IPS DF 6.9 (cell line): Measurements from ENCODE around the gene GBP2.
"Not testable (repeated sequence)": the region's sequence is repeated elsewhere in the genome, so short reads cannot be mapped to it uniquely, and the experiment has no call there.

Experiments
- DNase-seq: peaks from one replicate; pipeline ENCODE4 v3.0.0-alpha.2; 2013; ENCODE audit warnings: low read depth, low spot score
- H3K27ac ChIP-seq: one replicate; pipeline ENCODE4 v1.5.1; 2013; ENCODE audit warnings: low read length, control low read depth
- H3K27me3 ChIP-seq: 2 replicates; pipeline ENCODE4 v1.6.1; 2013; ENCODE audit warnings: mild to moderate bottlenecking, low read length; ENCODE audit not compliant: control insufficient read depth, insufficient read depth
- H3K36me3 ChIP-seq: 2 replicates; pipeline ENCODE4 v1.6.1; 2013; ENCODE audit warnings: low read length; ENCODE audit not compliant: control insufficient read depth, insufficient read depth
- H3K4me1 ChIP-seq: 2 replicates; pipeline ENCODE4 v1.6.1; 2013; ENCODE audit warnings: low read length; ENCODE audit not compliant: control insufficient read depth, insufficient read depth
- H3K4me3 ChIP-seq: 2 replicates; pipeline ENCODE4 v1.5.1; 2013; ENCODE audit warnings: mild to moderate bottlenecking, low read length
- H3K9me3 ChIP-seq: 2 replicates; pipeline ENCODE4 v1.6.1; 2013; ENCODE audit warnings: low read length, inconsistent platforms; ENCODE audit not compliant: control insufficient read depth, insufficient read depth
- WGBS: extraction: QIAGEN DNeasy Blood & Tissue Kit; methylation state at CpG from one replicate; pipeline ENCODE4 v1.1.7; 2013; ENCODE audit warnings: mixed read lengths, missing lambda C conversion rate; ENCODE audit not compliant: insufficient read length, insufficient coverage; 5-methylcytosine and 5-hydroxymethylcytosine counted together

GBP2 gene

GRCh38 chr1:89126602-89127565 lies 970 bp upstream of the GBP2 start:
- H3K4me1 ChIP-seq, H3K27ac ChIP-seq, H3K36me3 ChIP-seq, DNase-seq, H3K27me3 ChIP-seq, H3K4me3 ChIP-seq, H3K9me3 ChIP-seq: not testable (repeated sequence)
- no CpG with 5 or more reads among the region's 23 CpGs for WGBS

- Histone ChIP-seq H3K27ac (no peak overlapping the region), H3K36me3 (no peaks in the 10 kb centered on the region), H3K4me3 (no peak overlapping the region), H3K4me1 (no peaks in the 10 kb centered on the region), H3K27me3 (no peaks in the 10 kb centered on the region), H3K9me3 (no peaks in the 10 kb centered on the region)
- DNase-seq: no peak
- no CpG with 5 or more reads among the region's 3 CpGs for WGBS
Observed at GRCh38 chr1:89125240-89125912, 538 bp downstream of the GBP2 start.

- H3K9me3 ChIP-seq: no peaks in the 10 kb centered on the region
- no peak for DNase-seq
- H3K36me3 ChIP-seq: no peaks in the 10 kb centered on the region
- H3K4me1 ChIP-seq: no peaks in the 10 kb centered on the region
- H3K27ac ChIP-seq: no peak overlapping the region
- no peak overlapping the region for H3K4me3 ChIP-seq
- no CpG with 5 or more reads among the region's 8 CpGs for WGBS
- no peaks in the 10 kb centered on the region for H3K27me3 ChIP-seq
Observed at GRCh38 chr1:89121641-89122040, 4.3 kb downstream of the GBP2 start.

GRCh38 chr1:89114662-89115061 lies 11.3 kb downstream of the GBP2 start:
- Histone ChIP-seq H3K36me3 (no peaks in the 10 kb centered on the region), H3K27ac (no peak overlapping the region), H3K4me3 (no peak overlapping the region), H3K9me3 (no peaks in the 10 kb centered on the region), H3K4me1 (no peaks in the 10 kb centered on the region), H3K27me3 (no peaks in the 10 kb centered on the region)
- DNase-seq: no peak
- no CpG with 5 or more reads among the region's 2 CpGs for WGBS

GRCh38 chr1:89112871-89113613 lies 12.9 kb downstream of the GBP2 start:
- Histone ChIP-seq H3K36me3 (no peaks in the 10 kb centered on the region), H3K9me3 (no peaks in the 10 kb centered on the region), H3K27ac (no peak overlapping the region), H3K4me3 (no peak overlapping the region), H3K4me1 (no peaks in the 10 kb centered on the region), H3K27me3 (no peaks in the 10 kb centered on the region)
- DNase-seq: no peak
- WGBS: no CpG with 5 or more reads among the region's 5 CpGs

GRCh38 chr1:89104687-89105086 lies 21.2 kb downstream of the GBP2 start:
- no CpG with 5 or more reads among the region's 17 CpGs for WGBS

GRCh38 chr1:89104147-89104546 lies 21.8 kb downstream of the GBP2 start:
- no peaks in the 10 kb centered on the region for H3K36me3 ChIP-seq
- WGBS: no CpG with 5 or more reads among the region's 2 CpGs
- H3K27me3 ChIP-seq: no peaks in the 10 kb centered on the region; the same call in 1 of the 2 replicates
- DNase-seq: no peak
- no peaks in the 10 kb centered on the region for H3K9me3 ChIP-seq
- H3K27ac ChIP-seq: no peak overlapping the region
- H3K4me3 ChIP-seq: no peak overlapping the region
- no peaks in the 10 kb centered on the region for H3K4me1 ChIP-seq

More at GRCh38 chr1:89104687-89105086, 21.2 kb downstream of the GBP2 start:
- no peak for DNase-seq
- no peak overlapping the region for H3K27ac ChIP-seq
- no peak overlapping the region for H3K4me3 ChIP-seq
- no peaks in the 10 kb centered on the region for H3K4me1 ChIP-seq
- H3K36me3 ChIP-seq: no peaks in the 10 kb centered on the region
- no peaks in the 10 kb centered on the region for H3K9me3 ChIP-seq
- H3K27me3 ChIP-seq: no peaks in the 10 kb centered on the region; the same call in 1 of the 2 replicates

GRCh38 chr1:89102021-89102420 lies 23.9 kb downstream of the GBP2 start:
- no peaks in the 10 kb centered on the region for H3K36me3 ChIP-seq
- H3K4me3 ChIP-seq: no peak overlapping the region
- no peak overlapping the region for H3K27ac ChIP-seq
- no peaks in the 10 kb centered on the region for H3K27me3 ChIP-seq
- no peaks in the 10 kb centered on the region for H3K9me3 ChIP-seq
- DNase-seq: no peak
- no peaks in the 10 kb centered on the region for H3K4me1 ChIP-seq

- DNase-seq: no peak
- no CpG with 5 or more reads among the region's 3 CpGs for WGBS
Observed at GRCh38 chr1:89100412-89100811, 25.5 kb downstream of the GBP2 start.

GRCh38 chr1:89098857-89099256 lies 27.1 kb downstream of the GBP2 start:
- no CpG with 5 or more reads among the region's 3 CpGs for WGBS
- DNase-seq: no peak
- Histone ChIP-seq H3K4me3 (no peak overlapping the region), H3K36me3 (no peaks in the 10 kb centered on the region), H3K27me3 (no peaks in the 10 kb centered on the region), H3K9me3 (no peaks in the 10 kb centered on the region), H3K27ac (no peak overlapping the region), H3K4me1 (no peaks in the 10 kb centered on the region)

More at GRCh38 chr1:89100412-89100811, 25.5 kb downstream of the GBP2 start:
- Histone ChIP-seq H3K36me3 (no peaks in the 10 kb centered on the region), H3K9me3 (no peaks in the 10 kb centered on the region), H3K27me3 (no peaks in the 10 kb centered on the region), H3K4me1 (no peaks in the 10 kb centered on the region), H3K4me3 (no peak overlapping the region), H3K27ac (no peak overlapping the region)
